Right kidney (tissue), 9 donors: ENCODE results near the gene SRGAP2B.
"Not testable (repeated sequence)": the region's sequence is repeated elsewhere in the genome, so short reads cannot be mapped to it uniquely, and the experiment has no call there.

Experiments used
- DNase-seq: peaks from one replicate; pipeline ENCODE4 v3.0.0-alpha.2; 2016
- long read RNA-seq, 8 donors: transcript quantifications; one replicate each; lab custom pipeline, GENCODE V29; 2026

Gene SRGAP2B
- long read RNA-seq, donor 1: 0 reads
- long read RNA-seq, donor 2, partial matches to known transcripts: 0 of 1 reads
- long read RNA-seq, donor 2, other reads (novel, unspliced or antisense): 0 of 1 reads
- long read RNA-seq, donor 3, partial matches to known transcripts: 7 of 7 reads
- long read RNA-seq, donor 3, other reads (novel, unspliced or antisense): 0 of 7 reads
- long read RNA-seq, donor 4: 0 reads
- long read RNA-seq, donor 5, full-length matches to known transcripts: 1 of 8 reads
- long read RNA-seq, donor 5, partial matches to known transcripts: 7 of 8 reads
- long read RNA-seq, donor 5, other reads (novel, unspliced or antisense): 0 of 8 reads
- long read RNA-seq, donor 6: 0 reads
- long read RNA-seq, donor 7: 0 reads
- long read RNA-seq, donor 8: 0 reads

DNA sequence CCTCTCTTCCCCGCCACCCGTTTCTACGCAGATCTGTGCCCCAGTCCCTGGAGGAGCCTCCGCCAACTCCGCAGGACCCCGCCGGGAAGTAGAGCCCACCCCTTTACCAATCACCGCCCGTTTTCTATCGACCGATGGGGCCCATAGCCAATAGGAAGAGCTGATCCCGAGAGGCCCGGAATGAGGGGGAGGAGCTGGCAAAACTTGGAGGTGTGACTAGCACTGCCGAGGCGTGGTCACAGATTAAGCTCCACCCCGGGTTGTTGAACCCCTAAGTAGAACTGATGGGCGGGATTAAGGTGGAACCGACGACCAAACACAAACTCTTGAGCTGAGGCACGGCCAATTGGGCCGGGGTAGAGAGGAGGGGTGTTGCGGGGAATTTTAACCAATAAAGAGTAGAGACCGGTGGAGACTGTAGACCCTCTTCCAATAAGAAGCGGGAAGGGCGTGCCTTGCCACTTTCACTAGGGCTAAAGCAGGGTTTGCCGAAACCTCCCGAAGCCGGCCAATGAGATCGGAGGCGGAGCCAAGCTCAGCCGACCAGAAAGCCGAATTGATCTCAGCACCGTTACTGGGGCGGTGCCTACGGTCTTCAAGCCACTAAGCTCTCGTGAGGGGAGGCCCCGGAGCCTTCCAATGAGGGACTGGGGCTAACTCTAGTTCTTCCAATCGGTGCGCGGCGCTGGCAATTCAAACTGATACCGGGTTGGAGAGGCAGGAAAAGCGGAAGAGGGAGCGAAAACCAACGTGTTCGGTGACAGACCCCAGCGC, at the start of gene SRGAP2B, which contains the start of gene FAM72D:
TSS of gene SRGAP2B (minus strand) at position 45 of the 774 bp plus-strand sequence. CDS start 2,427 bp downstream, outside the sequence.
TSS of gene FAM72D (plus strand) at position 691 of the 774 bp plus-strand sequence. CDS start 874 bp downstream, outside the sequence.
- DNase-seq: not testable (repeated sequence)

DNA sequence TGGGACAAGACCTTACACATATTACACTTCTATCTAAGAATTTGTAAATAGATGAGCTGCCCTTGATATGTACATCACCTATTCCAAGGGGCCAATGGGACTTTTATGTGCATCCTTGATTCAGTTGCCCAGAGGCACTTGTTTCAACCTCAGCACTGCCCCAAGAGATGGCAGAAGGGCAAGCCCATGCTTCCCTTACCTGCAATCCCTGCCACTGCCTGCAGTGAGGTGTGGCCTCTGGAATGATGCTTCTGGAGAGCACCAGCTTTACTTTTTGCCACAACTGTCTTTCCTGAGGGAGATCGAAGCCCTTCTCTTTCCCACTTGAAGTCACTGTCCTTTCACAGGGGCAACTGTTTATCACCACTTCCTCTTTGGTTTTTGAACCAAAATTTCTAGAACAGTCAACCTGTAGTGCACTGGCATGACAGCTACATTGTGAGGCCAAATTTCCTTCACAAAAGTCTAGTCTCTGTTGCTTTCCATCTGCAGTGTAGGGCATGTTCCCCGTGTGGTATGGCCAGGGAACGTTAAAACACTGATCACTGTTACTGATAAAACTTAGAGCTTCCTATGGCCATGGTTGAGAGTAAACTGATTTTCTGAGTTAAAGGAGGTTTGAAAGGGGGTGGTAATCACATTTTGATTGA, 49.3 kb upstream of the SRGAP2B start:
- not testable (repeated sequence) for DNase-seq

DNA sequence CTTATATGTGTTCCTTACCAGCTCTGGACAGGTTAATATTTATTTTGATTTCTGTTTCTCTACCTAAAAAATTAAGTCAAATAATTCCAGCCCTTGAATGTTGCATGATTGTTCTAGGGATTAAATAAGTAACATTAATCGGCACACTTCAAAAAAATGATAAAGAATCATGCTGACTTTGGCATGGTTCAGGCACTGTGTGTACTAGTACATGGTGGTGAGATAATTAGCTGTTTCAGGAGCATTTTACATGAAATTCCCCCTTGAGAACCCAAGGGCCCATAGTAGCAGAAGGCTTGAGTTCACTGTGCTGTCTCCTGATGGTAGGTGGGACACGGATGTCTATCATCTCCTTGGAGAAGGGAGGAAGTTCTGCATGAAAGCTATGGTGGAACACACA, 45.4 kb upstream of the SRGAP2B start:
- not testable (repeated sequence) for DNase-seq

GRCh38 chr1:145134476-145134875, 39.3 kb upstream of the SRGAP2B start:
- DNase-seq: not testable (repeated sequence)

DNA sequence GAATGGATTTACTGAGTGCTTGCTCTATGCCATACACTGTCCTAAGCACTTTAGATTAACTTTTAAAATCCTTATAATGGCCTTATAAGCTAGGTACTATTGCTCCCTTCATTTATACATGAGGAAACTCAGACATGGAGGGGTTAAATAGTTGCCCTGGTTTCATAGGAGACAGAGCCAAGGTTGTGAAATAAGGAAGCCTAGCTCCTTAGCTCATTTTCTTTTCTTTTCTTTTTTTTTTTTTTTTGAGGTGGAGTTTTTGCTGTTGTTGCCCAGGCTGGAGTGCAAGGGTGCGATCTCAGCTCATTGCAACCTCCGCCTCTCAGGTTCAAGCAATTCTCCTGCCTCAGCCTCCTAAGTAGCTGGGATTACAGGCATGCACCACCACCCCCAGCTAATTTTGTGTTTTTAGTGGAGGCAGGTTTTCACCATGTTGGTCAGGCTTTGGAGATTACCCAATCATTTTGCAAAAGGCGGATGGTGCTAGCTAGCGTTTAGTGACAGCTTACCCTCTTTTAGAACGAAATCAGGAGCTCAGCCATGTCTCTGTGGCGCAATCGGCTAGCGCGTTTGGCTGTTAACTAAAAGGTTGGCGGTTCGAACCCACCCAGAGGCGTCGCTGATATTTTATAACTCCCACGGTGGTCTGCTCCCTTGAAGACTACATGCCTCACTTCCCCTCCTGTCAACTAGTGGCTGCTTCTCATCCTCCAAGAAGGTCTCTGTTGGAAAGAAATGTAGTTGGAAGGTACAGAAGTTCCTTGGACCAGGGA, 33.8 kb upstream of the SRGAP2B start:
- DNase-seq: not testable (repeated sequence)

GRCh38 chr1:145127144-145127543, 32.0 kb upstream of the SRGAP2B start:
- DNase-seq: not testable (repeated sequence)

DNA sequence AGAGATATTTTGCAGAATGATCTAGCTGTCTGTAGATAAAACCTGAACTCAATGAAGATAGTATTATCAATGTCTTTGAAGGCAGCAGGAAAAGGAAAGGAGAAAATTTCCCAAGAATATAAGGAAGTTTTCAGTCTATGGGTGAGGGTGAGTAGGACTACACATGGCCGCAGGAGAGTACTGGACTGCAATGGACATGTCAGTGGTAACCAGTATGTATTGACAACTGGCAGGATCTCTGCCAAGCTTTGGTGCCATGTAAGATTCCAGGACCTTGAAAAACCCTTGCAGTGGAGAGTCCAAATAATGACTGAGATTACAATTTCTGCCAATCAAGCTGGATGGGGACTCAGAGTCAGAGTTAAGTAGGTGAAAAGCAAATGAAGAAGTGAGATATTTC, 30.0 kb upstream of the SRGAP2B start:
- DNase-seq: not testable (repeated sequence)

DNA sequence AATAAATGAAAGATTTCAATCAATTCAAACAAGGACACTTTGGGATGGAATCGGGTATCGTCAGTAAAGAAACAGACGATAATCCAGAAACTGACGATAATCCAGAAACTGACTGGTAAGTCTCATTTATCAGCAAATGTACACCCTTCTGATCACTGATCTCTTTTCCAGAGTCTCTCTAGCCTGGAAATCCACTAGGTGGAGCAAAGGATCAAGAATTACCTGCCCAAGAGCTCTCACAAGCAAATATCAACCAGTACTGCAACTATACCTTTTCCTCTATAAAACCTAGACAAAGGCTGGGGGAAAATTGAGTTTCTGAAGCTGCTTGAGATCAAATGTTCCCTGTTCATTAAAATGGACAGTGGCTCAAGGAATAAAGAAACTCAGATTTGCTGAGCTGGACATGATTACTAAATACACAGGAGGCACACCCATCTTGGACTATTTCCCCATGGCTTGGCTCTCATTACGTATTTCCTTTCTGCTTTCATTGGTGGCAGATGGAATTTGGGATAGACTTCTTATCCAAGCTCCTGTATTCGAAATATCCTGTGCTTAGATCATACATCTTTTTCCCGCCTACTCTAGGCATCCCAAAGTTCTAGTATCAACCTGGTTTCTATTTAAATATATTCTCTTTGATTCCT, 29.0 kb upstream of the SRGAP2B start:
- not testable (repeated sequence) for DNase-seq

DNA sequence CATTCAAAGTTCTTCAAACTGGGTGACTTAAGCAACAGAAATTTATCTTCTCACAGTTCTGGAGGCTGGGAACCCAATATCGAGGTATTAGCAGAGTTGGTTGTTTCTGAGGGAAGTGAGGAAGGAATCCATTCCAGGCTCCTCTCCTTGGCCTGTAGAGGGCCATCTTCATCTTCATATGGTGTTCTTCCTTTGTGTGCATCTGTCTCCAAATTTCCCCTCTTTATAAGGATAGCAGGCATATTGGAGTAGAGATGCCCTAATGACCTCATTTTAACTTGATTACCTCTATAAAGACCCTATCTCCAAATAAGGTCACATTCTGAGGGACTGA, 27.9 kb upstream of the SRGAP2B start:
- not testable (repeated sequence) for DNase-seq

DNA sequence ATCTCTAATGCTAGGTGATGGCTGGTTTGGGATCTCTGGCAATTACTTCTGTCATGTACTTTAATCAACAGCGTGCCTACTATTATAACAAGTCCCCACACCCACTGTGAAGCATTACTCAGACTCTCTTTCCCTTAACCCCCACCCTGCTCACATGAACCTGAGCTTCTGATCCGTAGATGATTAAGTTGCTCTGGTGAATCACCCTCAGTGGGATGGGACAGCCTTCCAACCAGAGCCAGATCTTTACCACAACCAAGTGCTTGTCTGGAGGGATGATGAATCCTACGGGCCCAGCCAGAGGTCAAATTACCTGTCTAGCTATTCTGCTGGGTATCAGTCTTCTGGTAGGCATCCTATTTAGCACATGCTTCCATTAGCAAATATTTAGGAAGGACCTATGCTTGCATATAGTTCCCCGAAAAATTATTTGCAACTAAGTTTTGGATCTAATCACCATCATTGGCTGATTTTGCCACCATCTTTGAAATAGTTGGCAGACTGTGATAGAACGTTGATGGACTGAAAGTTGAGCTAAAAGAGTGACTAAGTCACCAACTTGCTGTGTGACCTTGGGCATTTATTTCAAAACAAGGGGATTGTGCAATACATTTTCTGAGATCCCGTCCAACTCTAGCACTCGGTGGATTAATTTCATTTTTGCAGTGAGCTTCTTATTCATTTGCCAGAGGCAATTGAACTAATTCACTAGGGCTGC, 27.4 kb upstream of the SRGAP2B start:
- not testable (repeated sequence) for DNase-seq

DNA sequence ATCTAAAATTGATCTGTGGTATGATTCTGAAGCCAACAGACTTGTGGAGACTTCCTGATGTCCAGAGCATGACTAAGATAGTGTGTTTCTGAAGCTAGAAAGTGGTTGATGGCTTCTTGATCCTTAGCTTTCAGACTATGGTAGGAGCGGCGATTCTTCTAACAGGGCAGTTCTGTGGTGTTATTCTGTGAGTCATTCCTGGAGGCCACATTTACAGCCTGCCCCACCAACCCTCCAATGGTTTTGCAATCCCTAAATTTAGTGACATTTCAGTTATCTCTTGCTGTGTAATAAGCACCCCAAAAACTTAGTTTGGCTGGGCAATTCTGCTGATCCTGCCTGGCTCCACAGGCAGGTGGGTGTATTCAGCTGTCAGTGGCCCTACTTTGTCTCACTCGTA, 24.7 kb upstream of the SRGAP2B start:
- not testable (repeated sequence) for DNase-seq

DNA sequence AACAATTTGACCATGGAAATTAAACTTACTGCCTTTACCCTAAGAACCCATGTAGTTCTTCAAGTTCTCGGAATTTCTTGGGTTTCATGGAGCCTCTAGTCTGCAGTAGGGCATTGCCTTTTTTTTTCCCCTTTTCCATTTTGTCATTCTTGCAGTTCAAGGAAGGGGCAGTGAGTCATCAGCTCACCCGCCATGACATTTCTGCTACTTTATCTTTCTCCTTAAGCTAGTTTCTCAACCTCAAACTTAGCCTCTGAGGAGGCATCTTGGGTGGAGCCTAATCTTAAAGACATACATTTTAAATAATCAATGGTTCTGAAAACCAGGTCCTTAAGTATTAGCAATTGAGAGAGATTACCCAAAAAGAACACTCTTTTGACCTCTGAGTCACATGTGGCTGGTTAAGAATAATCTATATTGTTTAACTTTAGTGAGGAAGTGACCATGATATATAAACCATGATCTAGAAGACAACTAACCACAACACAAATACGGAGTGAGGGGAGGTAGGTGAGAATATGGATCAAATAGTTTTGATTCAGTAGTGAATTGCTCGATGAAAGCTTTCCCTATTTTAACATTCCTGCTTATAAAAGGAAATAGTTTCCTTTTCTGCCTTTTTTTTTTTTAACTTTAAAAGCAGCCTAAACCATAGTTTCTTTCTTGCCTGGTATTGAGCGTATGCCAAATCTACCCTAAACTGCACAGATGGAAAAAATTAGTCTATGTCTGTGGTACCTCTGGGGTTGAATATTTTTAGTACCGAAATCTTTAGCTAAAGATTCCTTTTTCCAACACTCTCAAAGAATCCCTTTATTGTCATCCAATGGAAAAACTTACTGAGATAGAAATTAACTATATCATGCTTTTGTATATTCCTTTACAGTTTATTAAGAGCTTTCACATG, 20.7 kb upstream of the SRGAP2B start:
- DNase-seq: not testable (repeated sequence)

DNA sequence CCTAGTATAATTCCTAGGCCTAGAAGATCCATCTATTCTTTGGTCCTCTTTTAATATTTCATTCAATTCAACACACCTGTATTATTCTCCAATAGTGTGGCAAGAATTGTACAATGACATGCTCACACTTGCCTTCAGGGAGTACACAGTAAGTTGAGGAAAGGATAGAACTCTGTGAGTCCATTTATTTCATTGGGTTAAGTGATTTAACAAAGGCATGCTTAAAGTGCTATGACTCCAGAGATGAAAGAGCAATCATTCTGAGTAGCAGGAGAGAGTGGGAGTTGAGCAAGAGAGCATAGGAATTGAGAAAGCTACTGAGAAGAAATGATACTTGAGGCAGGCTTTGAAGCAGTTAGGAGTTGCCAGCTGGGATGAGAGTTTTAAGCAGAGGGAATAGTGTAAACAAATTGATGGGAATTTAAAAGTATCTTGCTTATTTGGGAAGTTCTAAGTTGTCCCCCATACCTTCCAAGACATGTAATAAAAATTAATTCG, 19.5 kb upstream of the SRGAP2B start:
- not testable (repeated sequence) for DNase-seq

DNA sequence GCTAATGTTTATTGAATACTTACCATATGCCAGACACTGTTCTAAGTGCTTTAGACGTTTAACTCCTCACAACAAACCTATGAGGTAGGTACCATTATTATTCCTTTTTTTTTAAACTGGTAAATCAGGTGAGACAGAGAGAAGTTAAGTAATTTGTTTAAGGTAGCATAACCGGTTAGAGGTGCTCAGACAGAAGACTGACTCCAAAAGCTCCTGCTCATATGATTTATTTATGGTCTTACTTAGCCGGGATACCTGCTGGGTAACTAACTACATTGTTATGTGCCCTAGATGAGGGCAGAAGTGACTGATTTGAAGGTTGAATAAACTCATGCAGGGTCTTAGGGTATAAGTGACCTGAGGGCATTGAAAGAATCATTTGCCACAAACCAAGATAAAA, 17.6 kb upstream of the SRGAP2B start:
- not testable (repeated sequence) for DNase-seq

GRCh38 chr1:145111674-145112073, 16.5 kb upstream of the SRGAP2B start:
- not testable (repeated sequence) for DNase-seq

GRCh38 chr1:145103294-145103693, 8.2 kb upstream of the SRGAP2B start:
- not testable (repeated sequence) for DNase-seq

DNA sequence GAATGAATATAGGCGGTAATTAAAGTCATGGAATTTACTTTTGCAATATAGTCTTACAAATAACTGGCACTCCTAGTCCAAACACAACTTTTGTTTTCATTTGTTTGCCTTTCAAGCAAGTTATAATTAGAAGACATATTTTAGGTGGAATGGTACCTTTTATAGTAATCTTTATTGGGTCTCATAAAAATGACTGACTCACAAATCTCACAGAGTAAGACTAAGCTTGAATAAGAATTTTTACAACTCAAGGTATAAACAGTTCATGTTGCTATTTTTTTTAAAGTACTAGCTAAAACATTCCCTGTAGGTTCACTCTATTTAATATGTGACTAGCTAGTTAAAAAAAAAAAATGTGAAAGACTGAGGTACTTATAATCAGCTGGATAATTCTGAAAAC, 6.6 kb upstream of the SRGAP2B start:
- DNase-seq: not testable (repeated sequence)

GRCh38 chr1:145094655-145095211, 395 bp downstream of the SRGAP2B start:
- DNase-seq: not testable (repeated sequence)
